ENCODE data around the gene ZFR2. TPM values are rescaled to one million over a fixed set of nuclear protein-coding genes. Genes with fewer than 3 reads are reported as not detected.

Gene ZFR2
- total RNA-seq, 1 experiment from 2014 or later, result not detected

GRCh38 chr19:3813473-3814392, 55.1 kb downstream of the ZFR2 start:
- Mint-ChIP-seq H3K9me3 (ENCODE audit: low read depth, unreplicated experiment) (no peaks in the 10 kb centered on the region), H3K27me3 (ENCODE audit: unreplicated experiment) (peaks cover 13% of the 10 kb centered on the region), H3K36me3 (ENCODE audit: insufficient read depth, unreplicated experiment) (no peaks in the 10 kb centered on the region), H3K27ac (ENCODE audit: unreplicated experiment) (no peak overlapping the region), H3K4me3 (ENCODE audit: low read depth, unreplicated experiment) (no peak overlapping the region), H3K4me1 (ENCODE audit: low read depth, unreplicated experiment) (no peaks in the 10 kb centered on the region)
- no peak for TF ChIP-seq CTCF (IDR thresholded peaks at IDR 0.05; ENCODE audit: unreplicated experiment)
- DNase-seq, result no peak
- BruUV-seq (replicated peaks), result no TSS peak
- CTCF ChIA-PET, result interaction anchor here (0.6 kb wide), 1 partner anchor 8 kb away, joined by 3 read pairs; no protein-coding TSS in a partner anchor
- intact Hi-C loops (cut with micrococcal nuclease; ENCODE audit: unreplicated experiment), result no loop called here

DNA sequence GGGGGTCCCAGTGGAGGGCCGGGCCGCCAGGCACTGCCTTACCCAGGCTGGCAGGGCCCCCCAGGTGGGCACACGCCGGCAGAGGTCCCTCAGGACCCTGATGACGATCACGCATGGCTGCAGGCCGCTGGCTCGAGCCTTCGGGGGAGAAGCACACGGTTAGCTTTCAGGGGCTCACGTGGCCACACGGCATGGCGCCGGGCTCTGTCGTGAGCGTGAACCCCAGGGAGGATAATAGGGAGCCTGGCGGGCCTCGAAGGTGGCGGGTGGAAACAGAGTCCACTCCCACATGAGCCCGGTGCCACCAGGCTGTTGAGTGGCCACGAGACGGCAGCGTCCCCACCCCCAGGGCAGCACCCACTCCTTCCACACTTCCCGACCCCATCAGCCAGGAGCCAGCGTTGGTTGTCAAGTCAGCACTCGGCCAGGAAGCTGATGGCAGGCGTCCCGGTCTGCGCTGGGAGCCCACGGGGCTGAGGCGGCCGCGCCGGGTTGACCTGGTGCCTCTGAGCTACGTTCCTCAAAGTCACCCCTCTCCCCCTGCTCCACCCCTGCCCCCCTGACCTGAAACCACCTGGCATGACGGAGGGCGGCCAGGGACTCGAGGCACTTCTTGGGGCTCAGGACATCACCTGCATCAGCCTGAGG, 58.0 kb downstream of the ZFR2 start:
- no TSS peak for BruUV-seq (replicated peaks)
- DNase-seq, result no peak
- Mint-ChIP-seq H3K36me3 (ENCODE audit: insufficient read depth, unreplicated experiment) (no peaks in the 10 kb centered on the region), H3K4me1 (ENCODE audit: low read depth, unreplicated experiment) (no peaks in the 10 kb centered on the region), H3K27me3 (ENCODE audit: unreplicated experiment) (no peaks in the 10 kb centered on the region), H3K9me3 (ENCODE audit: low read depth, unreplicated experiment) (no peaks in the 10 kb centered on the region), H3K27ac (ENCODE audit: unreplicated experiment) (no peak overlapping the region), H3K4me3 (ENCODE audit: low read depth, unreplicated experiment) (no peak overlapping the region)
- CTCF ChIA-PET, result no interaction called here
- TF ChIP-seq CTCF (IDR thresholded peaks at IDR 0.05; ENCODE audit: unreplicated experiment), result no peak
- intact Hi-C loops (cut with micrococcal nuclease; ENCODE audit: unreplicated experiment), result no loop called here

- DNase-seq, result no peak
These were observed 58.7 kb downstream of the ZFR2 start for GRCh38 chr19:3809881-3810707.

More at GRCh38 chr19:3809881-3810707, 58.7 kb downstream of the ZFR2 start:
- no peak for TF ChIP-seq CTCF (IDR thresholded peaks at IDR 0.05; ENCODE audit: unreplicated experiment)
- Mint-ChIP-seq H3K9me3 (ENCODE audit: low read depth, unreplicated experiment) (no peaks in the 10 kb centered on the region), H3K36me3 (ENCODE audit: insufficient read depth, unreplicated experiment) (no peaks in the 10 kb centered on the region), H3K4me1 (ENCODE audit: low read depth, unreplicated experiment) (no peaks in the 10 kb centered on the region), H3K27me3 (ENCODE audit: unreplicated experiment) (no peaks in the 10 kb centered on the region), H3K4me3 (ENCODE audit: low read depth, unreplicated experiment) (no peak overlapping the region), H3K27ac (ENCODE audit: unreplicated experiment) (no peak overlapping the region)
- CTCF ChIA-PET, result no interaction called here
- intact Hi-C loops (cut with micrococcal nuclease; ENCODE audit: unreplicated experiment), result no loop called here
- BruUV-seq (replicated peaks), result no TSS peak

Data from Calu3 (cell line).